ENCODE data around the gene TARDBP.

The TARDBP gene

GRCh38 chr1:11023201-11023600, 10.7 kb downstream of the TARDBP start:
- POLR2A ChIA-PET = no interaction called here
- TF ChIP-seq, protein P1, sequence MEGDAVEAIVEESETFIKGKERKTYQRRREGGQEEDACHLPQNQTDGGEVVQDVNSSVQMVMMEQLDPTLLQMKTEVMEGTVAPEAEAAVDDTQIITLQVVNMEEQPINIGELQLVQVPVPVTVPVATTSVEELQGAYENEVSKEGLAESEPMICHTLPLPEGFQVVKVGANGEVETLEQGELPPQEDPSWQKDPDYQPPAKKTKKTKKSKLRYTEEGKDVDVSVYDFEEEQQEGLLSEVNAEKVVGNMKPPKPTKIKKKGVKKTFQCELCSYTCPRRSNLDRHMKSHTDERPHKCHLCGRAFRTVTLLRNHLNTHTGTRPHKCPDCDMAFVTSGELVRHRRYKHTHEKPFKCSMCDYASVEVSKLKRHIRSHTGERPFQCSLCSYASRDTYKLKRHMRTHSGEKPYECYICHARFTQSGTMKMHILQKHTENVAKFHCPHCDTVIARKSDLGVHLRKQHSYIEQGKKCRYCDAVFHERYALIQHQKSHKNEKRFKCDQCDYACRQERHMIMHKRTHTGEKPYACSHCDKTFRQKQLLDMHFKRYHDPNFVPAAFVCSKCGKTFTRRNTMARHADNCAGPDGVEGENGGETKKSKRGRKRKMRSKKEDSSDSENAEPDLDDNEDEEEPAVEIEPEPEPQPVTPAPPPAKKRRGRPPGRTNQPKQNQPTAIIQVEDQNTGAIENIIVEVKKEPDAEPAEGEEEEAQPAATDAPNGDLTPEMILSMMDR (IDR thresholded peaks at IDR 0.05; ENCODE audit: control extremely low read depth, extremely low read depth, low read depth, missing control alignments) = no peak
- CTCF ChIA-PET = interaction anchor here (2.9 kb wide), 2 partner anchors 14 to 15 kb away, joined by 15 to 16 read pairs; no protein-coding TSS in a partner anchor
- DNase-seq (ENCODE audit: extremely low spot score) = no peak

- no peak for DNase-seq (ENCODE audit: extremely low spot score)
- TF ChIP-seq, protein P1 (IDR thresholded peaks at IDR 0.05; ENCODE audit: control extremely low read depth, extremely low read depth, low read depth, missing control alignments) = no peak
- ChIA-PET POLR2A (no interaction called here), CTCF (interaction anchor here (2.9 kb wide), 1 partner anchor 14 kb away, joined by 15 read pairs; no protein-coding TSS in a partner anchor)
These were observed 11.9 kb downstream of the TARDBP start for GRCh38 chr1:11024154-11024873.

- TF ChIP-seq, protein P1 (IDR thresholded peaks at IDR 0.05; ENCODE audit: control extremely low read depth, extremely low read depth, low read depth, missing control alignments) = no peak
- ChIA-PET POLR2A (no interaction called here), CTCF (interaction anchor here (2.9 kb wide), 1 partner anchor 13 kb away, joined by 15 read pairs; no protein-coding TSS in a partner anchor)
- no peak for DNase-seq (ENCODE audit: extremely low spot score)
These were observed 12.4 kb downstream of the TARDBP start for GRCh38 chr1:11024874-11025203.

- CTCF ChIA-PET = interaction anchor here (2.9 kb wide), 1 partner anchor 12 kb away, joined by 15 read pairs; no protein-coding TSS in a partner anchor
- POLR2A ChIA-PET = no interaction called here
- DNase-seq (ENCODE audit: extremely low spot score) = no peak
- TF ChIP-seq, protein P1 (IDR thresholded peaks at IDR 0.05; ENCODE audit: control extremely low read depth, extremely low read depth, low read depth, missing control alignments) = no peak
These were observed 13.2 kb downstream of the TARDBP start for GRCh38 chr1:11025618-11026017.

DNA sequence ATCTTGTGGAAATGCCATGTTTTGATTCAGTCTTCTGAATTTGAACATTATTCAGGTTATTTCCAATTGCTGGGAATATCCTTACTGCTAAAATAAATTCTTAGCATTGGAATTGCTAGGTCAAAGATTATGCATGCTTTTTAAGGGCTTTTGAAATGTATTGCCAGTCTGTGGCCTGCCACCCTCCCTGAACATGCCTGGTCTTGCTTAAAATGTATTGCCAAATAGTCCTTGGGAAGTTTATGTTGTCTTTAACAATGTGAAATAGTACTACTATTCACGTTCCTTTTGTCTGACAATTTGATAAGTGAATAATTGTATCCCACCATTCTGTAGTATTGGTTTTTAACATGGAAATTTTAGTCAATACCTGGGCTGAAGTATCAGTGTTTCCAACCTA, 13.6 kb downstream of the TARDBP start:
- DNase-seq (ENCODE audit: extremely low spot score) = no peak
- CTCF ChIA-PET = interaction anchor here (2.9 kb wide), 1 partner anchor 12 kb away, joined by 15 read pairs; no protein-coding TSS in a partner anchor
- POLR2A ChIA-PET = no interaction called here
- TF ChIP-seq, protein P1 (IDR thresholded peaks at IDR 0.05; ENCODE audit: control extremely low read depth, extremely low read depth, low read depth, missing control alignments) = no peak

DNA sequence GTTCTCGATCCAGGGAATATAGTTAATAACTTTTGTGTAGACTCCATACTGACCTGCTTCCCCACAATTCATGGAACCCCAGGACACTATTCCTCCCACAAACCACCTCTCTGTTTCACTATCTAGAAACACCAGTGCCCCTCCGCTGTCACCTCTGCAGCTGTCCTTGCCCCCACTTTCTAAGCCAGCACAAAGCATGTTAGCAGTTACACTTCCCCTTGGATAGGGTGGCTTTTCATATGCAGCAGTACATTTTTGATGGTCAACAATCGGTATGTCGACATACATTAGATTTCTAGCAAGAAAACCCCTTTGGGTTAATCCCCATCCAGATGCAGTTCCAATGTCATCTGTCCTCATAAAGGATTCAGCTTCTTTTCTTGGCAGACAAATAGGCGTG, 14.4 kb downstream of the TARDBP start:
- ChIA-PET CTCF (interaction anchor here (1.2 to 2.7 kb wide), 2 partner anchors 11 to 616 kb away, joined by 4 to 16 read pairs; no protein-coding TSS in a partner anchor), POLR2A (no interaction called here)
- TF ChIP-seq, protein P1 (IDR thresholded peaks at IDR 0.05; ENCODE audit: control extremely low read depth, extremely low read depth, low read depth, missing control alignments) = no peak
- DNase-seq (ENCODE audit: extremely low spot score) = no peak

Data from GM10248 (cell line).